ENCODE data around the gene TRMU.

- no peak for TF ChIP-seq YY1 (IDR thresholded peaks at IDR 0.05; ENCODE audit: insufficient read depth, insufficient read length)
- no peak for TF ChIP-seq SUZ12 (IDR thresholded peaks at IDR 0.05; ENCODE audit: extremely low read depth, insufficient read depth, insufficient read length)
- no peak for TF ChIP-seq ZNF274 (IDR thresholded peaks at IDR 0.05; ENCODE audit: low read depth, low read length)
Observed at GRCh38 chr22:46331496-46331895, 4.0 kb upstream of the TRMU start.
